HEK293T (cell line): Measurements from ENCODE around the gene DOK3.

ENCODE experiments used
- ELF4 ChIP-seq: fragments of 450-650 bp; IDR thresholded peaks from 2 replicates; pipeline ENCODE4 v1.6.1; 2017; ENCODE audit warnings: antibody characterized with exemption
- FOXA1 ChIP-seq: fragments of 450-650 bp; IDR thresholded peaks from 2 replicates; pipeline ENCODE4 v1.6.1; 2016; ENCODE audit warnings: mild to moderate bottlenecking
- L3MBTL2 ChIP-seq: fragments of 450-650 bp; conservative IDR thresholded peaks from 2 replicates; pipeline ENCODE4 v1.6.1; 2016; ENCODE audit warnings: mild to moderate bottlenecking

DNA sequence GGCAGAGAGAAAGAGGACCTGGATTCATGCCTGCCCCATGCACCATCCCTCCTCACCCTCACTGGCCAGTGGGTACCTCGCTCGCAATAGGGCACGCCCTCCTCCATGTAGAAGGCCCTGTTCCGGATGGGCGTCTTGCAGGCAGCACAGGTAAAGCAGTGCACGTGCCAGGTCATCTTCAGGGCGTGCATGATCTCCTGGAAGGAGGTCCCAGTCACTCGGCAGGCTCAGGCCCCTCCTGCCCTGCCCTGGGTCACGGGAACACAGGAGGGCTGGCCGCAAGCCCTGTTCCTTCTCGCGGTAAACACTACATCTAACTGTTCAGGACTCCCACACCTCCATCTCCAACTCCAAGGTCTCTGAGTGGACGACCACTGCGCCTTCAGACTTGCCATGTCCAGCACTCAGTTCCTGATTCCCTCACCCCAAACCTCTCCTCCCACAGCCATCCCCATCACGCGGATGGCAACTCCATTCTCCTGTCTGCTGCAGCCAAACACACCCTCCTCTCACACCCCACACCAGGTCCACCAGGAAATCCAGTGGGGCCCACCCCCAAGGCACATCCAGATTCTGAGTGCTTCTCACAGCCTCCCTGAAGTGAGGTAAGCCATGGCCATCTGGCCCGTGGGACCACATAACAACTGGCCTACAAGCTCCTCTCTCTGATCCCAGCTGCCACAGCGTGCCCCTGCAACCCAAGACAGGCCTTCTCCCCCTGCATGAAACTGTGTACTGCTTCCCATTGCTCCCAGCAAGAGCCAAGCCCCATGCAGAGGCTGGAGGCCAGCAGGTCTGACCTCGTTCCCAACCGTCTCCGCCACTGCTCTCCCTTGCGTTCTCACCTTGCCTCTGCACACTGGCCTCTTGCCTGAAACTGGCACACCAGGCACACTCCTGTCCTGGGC is 25.4 kb downstream of the DOK3 start:
- TF ChIP-seq L3MBTL2, result no peak
- TF ChIP-seq ELF4, result no peak
- TF ChIP-seq FOXA1, result no peak
